Ovary (tissue), 9 donors: Measurements from ENCODE around the gene EMID1. TPM values are rescaled to one million over a fixed set of nuclear protein-coding genes. Genes with fewer than 3 reads are reported as not detected.

Experiments used
- DNase-seq, 5 donors: peaks; one replicate each; pipeline ENCODE4 v3.0.0-alpha.2; 2019 to 2020
- H3K27ac ChIP-seq, 2 donors: fragments of 200-600 bp; one replicate each; pipeline versions ENCODE4 v1.5.1 to v1.8.0; 2019 to 2022
- H3K27me3 ChIP-seq: fragments of 200-600 bp; one replicate; pipeline ENCODE4 v1.8.0; 2022
- H3K36me3 ChIP-seq: fragments of 200-600 bp; sonication (generic); one replicate; pipeline ENCODE4 v1.5.1; 2019
- H3K4me1 ChIP-seq: one replicate; pipeline ENCODE4 v1.8.1; 2013; ENCODE audit warnings: mild to moderate bottlenecking, moderate library complexity; ENCODE audit not compliant: insufficient read depth
- H3K4me3 ChIP-seq: fragments of 200-600 bp; sonication (generic); one replicate; pipeline ENCODE4 v1.5.1; 2017
- H3K9me3 ChIP-seq, 2 donors: fragments of 200-600 bp in 1 of 2; sonication (generic) in 1 of 2; one replicate each; pipeline versions ENCODE4 v1.5.1 to v1.8.1; 2013 to 2019; ENCODE audit warnings: mild to moderate bottlenecking in 1 of 2, moderate library complexity in 1 of 2
- CTCF ChIP-seq, 3 donors: fragments of 450-650 bp in 2 of 3; fragments of 200-600 bp in 1 of 3; IDR thresholded peaks; one replicate each; pipeline versions ENCODE4 v1.5.1 to v1.8.0; 2016 to 2022; ENCODE audit warnings: antibody characterized with exemption in 3 of 3, mild to moderate bottlenecking in 1 of 3
- EP300 ChIP-seq: sonication (generic); formaldehyde crosslinking; IDR thresholded peaks from one replicate; pipeline ENCODE4 v1.6.1; 2017; ENCODE audit warnings: antibody characterized with exemption
- POLR2A ChIP-seq: fragments of 450-650 bp; IDR thresholded peaks from one replicate; pipeline ENCODE4 v1.6.1; 2017; ENCODE audit warnings: antibody characterized with exemption, mild to moderate bottlenecking, moderate library complexity
- WGBS, 3 donors: extraction: QIAGEN DNeasy Blood & Tissue Kit in 1 of 3; methylation state at CpG; one replicate each; pipeline versions ENCODE4 v1.1.5 to v1.1.7; 2013 to 2017; 5-methylcytosine and 5-hydroxymethylcytosine counted together
- intact Hi-C, 4 donors: fragments of 100-400 bp; cut with DNase I; formaldehyde crosslinking; loops; one replicate each; pipeline versions ENCODE4 v1.11.0 to v1.15.1; 2022 to 2023
- polyA plus RNA-seq, 2 donors: library from polyadenylated mRNA; stranded (reverse); fragments of 200-250 nt in 1 of 2; fragments of 350-450 nt in 1 of 2; fragmentation: Illumina TruSeq in 1 of 2; extraction: RNeasy Lipid Tissue Mini Kit (QIAGEN cat#74804) in 1 of 2; gene quantifications; one replicate each; pipeline ENCODE4 v1.2.3, GENCODE V29; 2013 to 2014
- total RNA-seq, 7 donors: library from RNA; depleted of rRNA in 2 of 7; stranded (reverse); fragments of >200 nt in 2 of 7; fragmentation: NEBNext Ultra II Directional in 3 of 7; extraction: Animal tissue kit (Norgen Biotek cat#: 25700) in 3 of 7; gene quantifications; one replicate each; pipeline versions ENCODE4 v1.1.0 to v1.2.4, GENCODE V29; 2016 to 2023
- donor health status: DM: no; HTN: no; CAD: no; lungs with moderate emphysema.
- donor health status: DM: no; HTN: no; CAD: no.
- donor health status: Bipolar disorder and iron deficiency.
- donor health status: DM: yes; HTN: yes; CAD: no.
- donor health status: DM: no; HTN: no; CAD: no.
- donor health status: DM: yes; HTN: yes; CAD: no.

Gene EMID1
- total and polyA plus RNA-seq, 9 donors: 2.6 to 11.2 (median 8.6) TPM

GRCh38 chr22:29209624-29209929 is 3.9 kb downstream of the EMID1 start:
- Histone ChIP-seq H3K9me3 (no peaks in the 10 kb centered on the region), H3K27ac (no peak overlapping the region), H3K36me3 (no peaks in the 10 kb centered on the region), H3K4me3 (no peak overlapping the region), H3K27me3 (no peaks in the 10 kb centered on the region), H3K4me1 (no peaks in the 10 kb centered on the region)
- TF ChIP-seq EP300 (no peak), POLR2A (no peak), CTCF (IDR thresholded peaks at IDR 0.05) (no peak)
- no peak for DNase-seq
- intact Hi-C loops: no loop called here
- WGBS, 3 donors: 92 to 100% (median 94%) methylated on average over 3 of the region's 3 CpGs

GRCh38 chr22:29211066-29211465 is 5.4 kb downstream of the EMID1 start:
- no peaks in the 10 kb centered on the region for H3K27me3 ChIP-seq
- WGBS, 3 donors: 90 to 97% (median 95%) methylated on average over 11 of the region's 11 CpGs
- TF ChIP-seq CTCF (IDR thresholded peaks at IDR 0.05) (no peak), EP300 (no peak), POLR2A (no peak)
- H3K4me3 ChIP-seq: no peak overlapping the region
- no peaks in the 10 kb centered on the region for H3K9me3 ChIP-seq
- DNase-seq: no peak
- H3K4me1 ChIP-seq: no peaks in the 10 kb centered on the region
- intact Hi-C loops: no loop called here
- no peaks in the 10 kb centered on the region for H3K36me3 ChIP-seq
- H3K27ac ChIP-seq: no peak overlapping the region

GRCh38 chr22:29211466-29211865 is 5.8 kb downstream of the EMID1 start:
- Histone ChIP-seq H3K27me3 (no peaks in the 10 kb centered on the region), H3K9me3 (no peaks in the 10 kb centered on the region), H3K4me3 (no peak overlapping the region), H3K27ac (no peak overlapping the region), H3K4me1 (no peaks in the 10 kb centered on the region), H3K36me3 (no peaks in the 10 kb centered on the region)
- 95% methylated on average over 9 of the region's 9 CpGs for WGBS, 3 donors
- TF ChIP-seq EP300: no peak
- TF ChIP-seq POLR2A: no peak
- TF ChIP-seq CTCF (IDR thresholded peaks at IDR 0.05): no peak
- no peak for DNase-seq
- intact Hi-C loops: no loop called here

- no peak for TF ChIP-seq POLR2A
- no peak for TF ChIP-seq EP300
- TF ChIP-seq CTCF (IDR thresholded peaks at IDR 0.05): no peak
- Histone ChIP-seq H3K4me3 (no peak overlapping the region), H3K36me3 (no peaks in the 10 kb centered on the region), H3K9me3 (no peaks in the 10 kb centered on the region), H3K27me3 (no peaks in the 10 kb centered on the region), H3K4me1 (no peaks in the 10 kb centered on the region), H3K27ac (no peak overlapping the region)
- 60 to 82% (median 74%) methylated on average over 11 of the region's 11 CpGs for WGBS, 3 donors
- intact Hi-C loops: no loop called here
- peak in 1 of 5 donors; percentile 27 for DNase-seq
Measured at GRCh38 chr22:29212743-29213142, 7.0 kb downstream of the EMID1 start.

GRCh38 chr22:29213493-29213892 is 7.8 kb downstream of the EMID1 start:
- no peaks in the 10 kb centered on the region for H3K9me3 ChIP-seq
- no peaks in the 10 kb centered on the region for H3K4me1 ChIP-seq
- 86 to 93% (median 87%) methylated on average over 8 to 9 of the region's 9 CpGs for WGBS, 3 donors
- DNase-seq: no peak
- TF ChIP-seq POLR2A: no peak
- TF ChIP-seq CTCF (IDR thresholded peaks at IDR 0.05): no peak
- no peak for TF ChIP-seq EP300
- H3K27ac ChIP-seq: no peak overlapping the region
- intact Hi-C loops: no loop called here
- H3K4me3 ChIP-seq: no peak overlapping the region
- H3K36me3 ChIP-seq: no peaks in the 10 kb centered on the region
- H3K27me3 ChIP-seq: no peaks in the 10 kb centered on the region
